WTC11 (cell line): ENCODE measurements around the gene MED9. TPM values are rescaled to one million over a fixed set of nuclear protein-coding genes. Genes with fewer than 3 reads are reported as not detected.

Source experiments
- HMGXB4 ChIP-seq: sonication (generic); formaldehyde crosslinking; IDR thresholded peaks from 2 replicates; pipeline ENCODE4 v1.8.1; 2023; ENCODE audit warnings: mild to moderate bottlenecking, moderate library complexity, missing genetic modification reagents
- ZNF423 ChIP-seq: fragments of 250-450 bp; sonication (Bioruptor Pico); IDR thresholded peaks from 2 replicates; pipeline ENCODE4 v2.1.2; 2022; ENCODE audit warnings: mild to moderate bottlenecking, moderate library complexity
- ZNF425 ChIP-seq: fragments of 250-450 bp; sonication (Bioruptor Pico); conservative IDR thresholded peaks from 2 replicates; pipeline ENCODE4 v1.9.0; 2021; ENCODE audit warnings: mild to moderate bottlenecking
- total RNA-seq: library from RNA; stranded (reverse); gene quantifications from 3 replicates; pipeline ENCODE4 v1.2.3, GENCODE V29; 2021

Gene MED9
- total RNA-seq, 1 experiment from 2014 or later, result 21.1 TPM

GRCh38 chr17:17541640-17542001 is 64.8 kb downstream of the MED9 start (continued):
- no peak for TF ChIP-seq HMGXB4
- TF ChIP-seq ZNF423 (CRISPR knock-in tag), result no peak
- TF ChIP-seq ZNF425 (CRISPR knock-in tag), result no peak

Other genes starting within 250 kb of the MED9 start
- gene FLCN, start 239.8 kb upstream of the MED9 start, total RNA-seq, result 40.8 to 42.4 TPM (median 42.3 TPM) in 3 replicates
- gene COPS3, start 195.8 kb upstream of the MED9 start, total RNA-seq, result 71.6 to 78.3 TPM (median 74.8 TPM) in 3 replicates
- 10.8 to 18.8 TPM (median 17.5 TPM) in 3 replicates for gene NT5M, start 173.6 kb upstream of the MED9 start, total RNA-seq
- 5.1 to 5.3 TPM (median 5.2 TPM) in 3 replicates for gene RASD1, start 19.4 kb downstream of the MED9 start, total RNA-seq
- 51.9 to 54.6 TPM (median 53.1 TPM) in 3 replicates for gene PEMT, start 114.7 kb downstream of the MED9 start, total RNA-seq
- gene RAI1, start 204.5 kb downstream of the MED9 start, total RNA-seq, result 7.3 to 12.7 TPM (median 8.1 TPM) in 3 replicates